NCI-H1048 (cell line): ENCODE measurements around the gene RIPOR3.
"Not testable (repeated sequence)": the region's sequence is repeated elsewhere in the genome, so short reads cannot be mapped to it uniquely, and the experiment has no call there.

ENCODE experiments used
- DNase-seq: peaks from one replicate; lab custom pipeline; 2025; lab: John Stamatoyannopoulos, UW

Gene RIPOR3

DNA sequence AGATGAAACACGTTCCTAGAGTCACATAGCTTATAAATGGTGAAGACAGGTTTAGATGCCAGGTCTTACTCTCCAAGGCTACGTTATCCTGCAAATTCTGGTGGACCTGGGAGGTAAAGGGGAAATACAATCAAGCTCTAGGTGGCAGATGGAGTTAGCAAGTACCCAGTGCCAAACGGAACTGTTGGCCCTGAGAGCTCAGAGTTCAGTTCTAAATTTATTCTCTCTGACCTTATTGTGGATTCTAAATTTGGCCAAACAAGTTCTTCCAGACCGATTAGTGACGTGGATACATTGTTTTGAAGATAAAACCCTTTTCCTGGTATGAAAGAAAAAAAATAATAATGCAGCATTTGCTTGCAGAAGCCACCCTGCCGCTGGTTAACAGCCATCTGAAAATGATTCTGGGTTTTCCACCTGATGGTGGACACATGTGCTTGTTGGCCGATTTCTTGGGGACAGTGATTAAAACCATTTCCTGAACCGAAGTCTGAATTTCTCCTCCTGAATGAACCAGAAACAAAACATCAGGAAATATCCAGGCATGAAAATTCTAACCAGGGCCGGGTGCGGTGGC, 32.5 kb downstream of the RIPOR3 start:
- no peak for DNase-seq

- DNase-seq: no peak
Measured at GRCh38 chr20:50655311-50655880, 35.9 kb downstream of the RIPOR3 start.

DNA sequence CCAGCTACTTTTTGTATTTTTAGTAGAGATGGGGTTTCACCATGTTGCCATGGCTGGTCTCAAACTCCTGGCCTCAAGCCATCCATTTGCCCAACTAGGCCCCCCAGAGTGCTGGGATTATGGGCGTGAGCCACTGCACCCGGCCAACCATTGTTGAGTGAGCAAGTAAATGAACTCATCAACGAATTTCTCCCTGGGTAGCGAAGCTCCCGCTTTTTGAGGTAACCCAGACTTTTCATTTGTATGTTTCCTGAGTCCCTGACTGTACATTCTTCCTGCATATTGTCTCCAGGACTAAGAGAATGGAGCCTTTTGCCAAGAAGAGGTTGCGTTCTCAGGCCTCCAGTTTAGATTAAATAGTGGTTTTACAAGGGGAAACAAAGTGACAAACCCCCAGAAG, 36.4 kb downstream of the RIPOR3 start:
- DNase-seq: no peak

- no peak for DNase-seq
Measured at GRCh38 chr20:50652702-50653294, 38.5 kb downstream of the RIPOR3 start.

- DNase-seq: no peak
Measured at GRCh38 chr20:50651676-50652075, 39.7 kb downstream of the RIPOR3 start.

DNA sequence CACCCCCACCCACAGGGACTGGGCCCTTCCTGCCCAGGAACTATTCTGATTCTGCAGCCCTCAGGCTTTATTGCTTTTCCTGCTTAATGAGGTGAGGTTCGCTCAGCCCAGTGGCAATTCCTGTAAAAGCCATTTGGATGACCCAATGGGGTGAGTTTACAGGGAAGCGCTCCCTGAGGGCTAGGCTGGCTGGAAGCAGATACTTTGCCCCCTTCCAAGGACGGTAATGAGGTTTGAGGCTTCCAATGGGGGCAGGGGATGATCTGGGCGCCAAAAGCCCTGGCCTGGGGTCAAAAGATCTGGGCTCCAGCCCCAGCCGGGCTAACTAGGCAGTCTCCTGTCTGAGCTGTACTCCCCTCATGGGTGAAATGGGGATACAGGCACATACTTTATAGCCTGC, 41.8 kb downstream of the RIPOR3 start:
- DNase-seq: no peak

DNA sequence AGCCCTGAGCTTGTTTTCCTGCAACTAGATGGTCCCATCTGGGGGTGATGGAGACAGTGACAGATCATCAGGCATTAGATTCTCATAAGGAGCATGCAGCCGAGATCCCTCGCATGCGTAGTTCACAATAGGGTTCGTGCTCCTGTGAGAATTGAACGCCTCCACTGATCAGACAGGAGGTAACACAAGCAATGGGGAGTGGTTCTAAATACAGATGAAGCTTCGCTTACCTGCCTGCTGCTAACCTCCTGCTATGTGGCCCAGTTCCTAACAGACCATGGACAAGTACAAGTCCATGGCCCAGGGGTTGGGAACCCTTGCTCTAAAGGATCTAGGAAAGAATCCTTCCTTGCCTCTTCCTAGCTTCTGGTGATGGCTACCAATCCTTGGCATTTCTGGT, 42.7 kb downstream of the RIPOR3 start:
- DNase-seq: no peak

GRCh38 chr20:50646483-50646996, 44.8 kb downstream of the RIPOR3 start:
- DNase-seq: no peak

GRCh38 chr20:50645253-50646068, 45.9 kb downstream of the RIPOR3 start:
- DNase-seq: no peak

DNA sequence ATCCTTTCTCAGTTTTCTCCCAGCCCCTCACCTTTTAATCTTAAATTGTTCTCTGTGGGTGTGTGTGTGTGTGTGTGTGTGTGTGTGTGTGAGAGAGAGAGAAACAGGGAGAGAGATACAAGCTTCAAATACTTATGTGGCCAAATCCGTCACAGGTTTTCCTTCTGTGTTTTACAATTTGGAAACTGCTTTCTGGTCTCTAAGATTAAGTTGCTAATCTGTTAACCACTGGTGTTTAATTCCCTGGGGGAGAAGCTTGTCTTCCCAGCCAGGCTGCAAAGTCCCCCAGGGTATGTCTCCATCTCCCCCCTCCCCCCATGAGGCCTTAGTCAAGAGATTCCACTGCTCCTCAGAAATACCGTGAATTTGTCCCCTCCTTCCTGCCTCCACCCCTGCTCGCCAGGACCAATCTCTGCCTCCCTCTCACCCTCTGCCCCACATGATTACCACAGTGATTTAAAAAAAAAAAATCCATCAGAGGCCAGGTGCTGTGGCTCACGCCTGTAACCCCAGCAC, 49.0 kb downstream of the RIPOR3 start:
- DNase-seq: no peak

DNA sequence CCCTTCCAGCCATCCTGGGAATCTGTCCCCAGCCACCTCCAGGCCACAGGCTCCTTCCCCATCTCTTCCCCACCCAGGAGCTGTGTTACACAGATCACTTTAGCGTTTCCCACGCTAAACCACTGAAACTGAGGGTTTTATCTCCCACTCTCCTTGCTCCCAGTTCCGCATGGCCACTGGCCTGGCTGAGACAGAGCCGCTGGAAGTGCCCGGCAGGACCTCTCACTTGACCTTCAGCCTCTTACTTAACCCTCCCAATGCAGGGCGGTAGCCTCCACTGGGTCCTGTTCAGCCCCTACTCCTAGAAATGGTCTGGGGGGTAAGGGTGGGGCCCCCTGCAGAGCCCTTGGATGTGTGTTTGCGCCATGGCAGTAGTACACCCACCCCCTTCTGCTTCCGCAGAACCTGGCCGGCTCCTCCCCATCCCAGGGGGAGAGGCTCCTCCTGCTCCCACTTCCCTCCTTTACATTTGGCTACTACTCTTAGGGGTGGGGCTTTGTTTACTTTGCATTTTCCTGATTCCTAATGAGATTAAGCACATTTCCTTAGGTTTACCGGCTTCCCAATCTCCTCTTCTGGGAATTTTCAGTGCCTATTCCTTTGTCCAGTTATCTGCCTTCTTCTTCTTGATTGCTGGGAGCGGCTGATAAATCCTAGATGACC, 49.6 kb downstream of the RIPOR3 start:
- not testable (repeated sequence) for DNase-seq

DNA sequence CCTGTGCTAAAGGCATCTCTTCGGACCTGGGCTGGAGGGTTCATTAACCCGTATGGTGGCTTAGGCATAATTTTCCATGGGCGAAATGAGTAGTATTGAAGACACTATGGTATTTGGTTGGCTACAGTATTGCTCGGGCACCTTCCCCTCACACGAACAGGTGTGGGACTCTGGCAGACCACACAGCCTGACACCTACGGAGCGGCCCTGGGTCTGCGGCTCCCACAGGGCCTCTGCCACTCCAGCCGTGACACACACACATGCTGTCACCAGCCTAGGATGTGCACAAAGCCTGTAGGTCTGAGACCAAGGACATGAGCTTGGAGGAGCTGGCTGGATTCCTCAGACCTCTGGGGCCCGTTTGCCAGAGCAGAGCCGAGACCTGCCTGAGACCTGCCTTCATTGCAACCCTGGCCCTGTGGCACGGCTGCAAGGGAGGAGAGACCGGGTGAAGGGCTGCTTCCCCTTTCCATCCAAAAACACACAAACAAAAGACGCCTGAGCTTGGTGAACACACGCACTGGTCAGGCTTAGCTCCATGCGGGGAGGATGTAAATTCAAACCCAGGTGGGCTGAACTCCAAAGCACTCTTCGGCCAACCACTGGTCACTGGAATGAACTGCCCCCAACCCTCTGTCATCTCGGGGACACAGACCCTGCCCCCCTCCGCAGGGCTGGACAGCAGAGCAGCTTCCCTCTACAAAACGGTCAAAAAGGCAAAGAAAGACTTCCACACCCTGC, 51.2 kb downstream of the RIPOR3 start:
- not testable (repeated sequence) for DNase-seq

DNA sequence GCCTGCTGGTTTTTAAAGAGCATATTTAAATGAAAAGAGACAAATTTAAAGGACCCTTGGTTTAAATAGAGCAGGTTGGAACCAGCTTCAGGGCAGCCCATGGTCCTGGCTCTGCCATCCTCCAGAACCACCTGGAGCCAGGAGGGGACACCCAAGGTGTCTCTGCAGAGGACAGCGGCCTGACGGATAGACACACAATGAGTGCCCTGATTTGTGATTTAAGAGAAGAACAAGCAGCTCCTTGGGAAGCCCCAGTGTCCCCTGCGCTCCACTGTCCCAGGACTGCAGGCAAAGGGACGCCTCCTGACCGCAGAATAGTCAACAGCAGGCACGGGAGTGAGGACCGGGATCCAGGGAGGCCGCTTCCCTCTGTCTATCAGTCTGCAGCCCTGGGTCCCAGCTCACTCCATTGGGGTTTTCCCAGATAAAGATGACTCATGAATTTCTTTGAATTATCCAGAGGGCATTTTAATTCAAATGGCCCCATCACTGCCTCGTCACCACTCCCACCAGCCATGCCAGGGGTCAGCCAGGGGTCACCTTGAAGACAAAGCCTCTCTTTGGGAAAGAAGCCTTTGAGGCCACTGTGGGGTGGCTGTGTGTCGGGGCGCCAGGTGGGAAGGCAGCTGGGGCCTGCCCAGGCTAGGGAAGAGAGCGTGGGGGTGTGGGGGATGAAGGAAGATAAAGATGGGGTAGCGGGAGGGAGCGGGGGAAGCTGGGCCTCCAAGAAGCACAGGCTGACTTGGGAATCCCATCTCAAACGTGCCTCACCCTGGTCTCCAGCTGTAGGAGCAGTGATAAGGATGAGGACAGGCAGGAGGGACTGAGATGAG, 53.1 kb downstream of the RIPOR3 start:
- not testable (repeated sequence) for DNase-seq

- no peak for DNase-seq
Measured at GRCh38 chr20:50636601-50637540, 54.5 kb downstream of the RIPOR3 start.

- peak; percentile 6 for DNase-seq
Measured at GRCh38 chr20:50635676-50636600, 55.4 kb downstream of the RIPOR3 start.

- no peak for DNase-seq
Measured at GRCh38 chr20:50635014-50635557, 56.3 kb downstream of the RIPOR3 start.

- DNase-seq: no peak
Measured at GRCh38 chr20:50634191-50634590, 57.2 kb downstream of the RIPOR3 start.

- DNase-seq: no peak
Measured at GRCh38 chr20:50633361-50633760, 58.0 kb downstream of the RIPOR3 start.
